DMS153 treated with DMSO at 0.1 percent for 48 hours (cell line): ENCODE data around the gene DDX39B.
A peak's percentile ranks its signal among the peaks of the same experiment; 100 is the strongest.
"Not testable (repeated sequence)": the region's sequence is repeated elsewhere in the genome, so short reads cannot be mapped to it uniquely, and the experiment has no call there.

Source experiments
- DNase-seq: peaks from one replicate; lab custom pipeline; 2025; ENCODE audit not compliant: unreplicated experiment; lab: John Stamatoyannopoulos, UW

Gene DDX39B

GRCh38 chr6:31529329-31530150, 12.3 kb downstream of the DDX39B start:
- no peak for DNase-seq

GRCh38 chr6:31528821-31529328, 12.9 kb downstream of the DDX39B start, which contains the start of gene MCCD1:
Gene MCCD1, plus strand, starts transcription at chr6:31528962. Its CDS starts 53 bp downstream, at chr6:31529015.
- DNase-seq: no peak

DNA sequence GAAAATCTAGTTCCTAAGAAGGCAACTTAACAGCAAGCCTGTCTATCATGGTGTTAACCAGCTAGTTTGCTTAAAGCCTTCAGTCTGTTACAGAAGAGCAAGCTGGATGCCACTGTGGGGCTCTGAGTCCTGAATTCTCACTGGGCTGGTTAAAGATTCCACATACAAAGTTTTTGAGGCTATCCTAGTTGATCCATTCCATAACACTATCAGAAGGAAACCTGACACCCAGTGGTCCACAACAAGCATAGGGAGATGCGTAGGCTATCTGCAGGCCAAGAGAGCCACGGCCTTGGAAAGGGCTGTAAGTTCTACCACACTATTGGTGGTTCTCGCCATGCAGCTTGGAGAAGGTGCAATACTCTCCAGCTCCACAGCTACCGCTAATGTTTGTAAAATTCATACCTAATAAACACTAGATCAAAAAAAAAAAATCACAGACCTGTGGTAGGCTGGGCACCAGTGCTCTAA, 13.5 kb downstream of the DDX39B start:
- no peak for DNase-seq

GRCh38 chr6:31525932-31526591, 15.7 kb downstream of the DDX39B start:
- no peak for DNase-seq

GRCh38 chr6:31525553-31525931, 16.3 kb downstream of the DDX39B start:
- no peak for DNase-seq

DNA sequence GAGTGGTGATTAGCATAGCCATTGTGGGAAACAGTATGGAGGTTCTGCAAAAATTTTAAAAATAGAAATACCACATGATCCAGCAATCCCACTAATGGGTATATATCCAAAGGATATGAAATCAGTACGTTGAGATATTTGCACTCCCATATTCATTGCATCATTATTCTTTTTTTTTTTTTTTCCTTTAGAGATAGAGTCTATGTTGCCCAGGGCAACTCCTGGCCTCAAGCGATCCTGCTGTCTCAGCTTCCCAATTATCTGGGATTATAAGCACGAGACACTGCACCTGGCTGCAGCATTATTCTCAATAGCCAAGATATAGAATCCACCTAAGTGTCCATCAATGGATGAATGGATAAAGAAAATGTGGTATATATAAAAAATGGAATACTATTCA, 20.0 kb downstream of the DDX39B start:
- no peak for DNase-seq

DNA sequence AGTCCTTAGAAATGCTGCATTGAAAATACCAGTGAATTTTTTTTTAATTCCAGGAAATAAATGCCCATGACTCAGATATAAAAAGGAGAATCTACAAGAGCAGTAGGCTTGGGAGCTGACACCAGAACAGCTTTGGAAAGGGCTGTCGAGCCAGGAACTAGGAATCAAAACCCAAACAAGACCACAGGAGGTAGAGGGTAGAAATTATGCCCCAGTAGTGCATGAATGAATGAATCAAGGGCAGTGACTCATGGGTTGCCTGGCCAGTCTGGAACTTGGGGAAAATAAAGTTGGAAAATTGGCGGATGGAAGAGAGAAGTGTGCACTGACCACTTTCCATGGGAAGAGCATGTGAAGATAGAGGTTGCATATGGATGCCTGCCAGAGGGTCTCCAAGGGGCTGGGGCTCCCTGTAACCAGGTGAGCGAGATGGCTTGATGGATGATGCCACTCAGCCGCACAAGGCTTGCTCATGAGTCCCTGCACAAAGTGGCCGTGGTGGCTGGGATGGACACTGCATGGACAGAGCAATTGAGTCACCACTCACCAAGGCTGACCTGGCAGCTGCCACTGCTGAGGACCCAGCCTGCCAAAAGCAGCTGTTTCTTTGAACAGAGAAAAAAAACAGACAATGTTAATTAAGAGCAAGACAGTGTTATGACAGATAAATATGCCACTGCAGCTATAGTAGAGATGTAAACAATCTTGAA, 28.2 kb downstream of the DDX39B start:
- DNase-seq: no peak

DNA sequence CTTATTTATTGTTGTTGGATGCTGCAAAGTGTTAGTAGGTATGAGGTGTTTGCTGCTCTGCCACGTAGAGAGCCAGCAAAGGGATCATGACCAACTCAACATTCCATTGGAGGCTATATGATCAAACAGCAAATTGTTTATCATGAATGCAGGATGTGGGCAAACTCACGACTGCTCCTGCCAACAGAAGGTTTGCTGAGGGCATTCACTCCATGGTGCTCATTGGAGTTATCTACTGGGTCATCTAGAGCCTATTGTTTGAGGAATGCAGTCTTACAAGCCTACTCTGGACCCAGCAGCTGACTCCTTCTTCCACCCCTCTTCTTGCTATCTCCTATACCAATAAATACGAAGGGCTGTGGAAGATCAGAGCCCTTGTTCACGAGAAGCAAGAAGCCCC, 31.8 kb downstream of the DDX39B start:
- no peak for DNase-seq

- DNase-seq: not testable (repeated sequence)
Measured at GRCh38 chr6:31509036-31509435, 32.8 kb downstream of the DDX39B start.

DNA sequence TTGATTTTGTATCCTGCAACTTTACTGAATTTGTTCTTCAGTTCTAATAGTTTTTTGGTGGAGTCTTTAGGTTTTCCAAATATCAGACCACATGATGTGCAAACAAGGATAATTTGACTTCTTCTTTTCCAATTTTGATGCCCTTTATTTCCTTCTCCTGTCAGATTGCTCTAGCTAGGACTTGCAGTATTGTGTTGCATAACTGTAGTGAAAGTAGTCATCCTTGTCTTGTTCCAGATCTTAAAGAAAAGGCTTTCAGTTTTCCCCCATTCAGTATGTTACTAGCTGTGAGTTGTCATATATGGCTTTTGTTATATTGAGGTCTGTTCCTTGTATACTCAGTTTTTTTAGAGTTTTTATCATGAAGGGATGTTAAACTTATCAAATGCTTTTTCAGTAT, 39.2 kb downstream of the DDX39B start:
- DNase-seq: no peak

DNA sequence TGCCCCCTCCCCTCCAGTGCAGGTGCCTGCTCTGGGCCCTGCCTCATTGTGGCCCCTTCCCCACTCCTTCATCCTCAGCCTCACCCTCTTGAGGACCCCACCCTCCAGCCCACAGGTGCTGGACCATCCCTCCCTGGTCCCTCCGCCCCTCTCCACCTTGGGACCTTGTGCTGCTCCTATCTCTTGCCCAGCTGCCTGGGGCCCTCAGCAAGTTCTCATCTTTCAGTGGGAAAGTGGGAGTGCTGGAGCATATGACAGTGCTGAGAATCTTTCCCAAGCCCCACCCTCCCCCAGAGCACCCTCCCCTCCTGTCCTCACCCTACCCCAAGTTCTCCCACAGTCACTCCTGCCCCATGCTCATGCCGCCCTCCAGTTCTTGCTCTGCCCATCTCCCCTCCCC, 42.2 kb downstream of the DDX39B start:
- DNase-seq: not testable (repeated sequence)

GRCh38 chr6:31498748-31499147, 43.1 kb downstream of the DDX39B start:
- DNase-seq: no peak

GRCh38 chr6:31497531-31498476, 44.0 kb downstream of the DDX39B start, which contains the start of gene MICB:
Gene MICB, plus strand, starts transcription at chr6:31498145. Its CDS starts 49 bp downstream, at chr6:31498194.
- peak; percentile 71 for DNase-seq

DNA sequence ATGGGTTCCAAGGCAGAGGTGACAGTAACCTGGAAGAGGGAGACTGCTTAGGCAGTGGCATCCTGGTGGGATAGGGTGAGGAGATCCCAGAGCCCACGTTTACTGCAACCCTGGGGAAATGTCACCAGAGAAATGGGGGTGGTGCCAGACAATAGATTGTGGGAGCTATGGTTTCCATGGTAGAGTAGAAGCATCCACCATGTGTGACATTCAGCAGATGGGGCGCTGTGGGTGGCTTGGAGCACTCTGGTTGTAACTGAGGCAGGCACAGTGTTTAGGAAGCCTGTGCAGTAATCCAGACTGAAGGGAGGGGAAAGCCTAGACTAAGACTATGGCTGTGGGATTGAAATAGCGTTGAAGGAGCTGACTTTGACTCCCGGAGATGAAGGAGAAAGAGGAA, 45.0 kb downstream of the DDX39B start:
- not testable (repeated sequence) for DNase-seq

- no peak for DNase-seq
Measured at GRCh38 chr6:31495580-31495979, 46.2 kb downstream of the DDX39B start.

DNA sequence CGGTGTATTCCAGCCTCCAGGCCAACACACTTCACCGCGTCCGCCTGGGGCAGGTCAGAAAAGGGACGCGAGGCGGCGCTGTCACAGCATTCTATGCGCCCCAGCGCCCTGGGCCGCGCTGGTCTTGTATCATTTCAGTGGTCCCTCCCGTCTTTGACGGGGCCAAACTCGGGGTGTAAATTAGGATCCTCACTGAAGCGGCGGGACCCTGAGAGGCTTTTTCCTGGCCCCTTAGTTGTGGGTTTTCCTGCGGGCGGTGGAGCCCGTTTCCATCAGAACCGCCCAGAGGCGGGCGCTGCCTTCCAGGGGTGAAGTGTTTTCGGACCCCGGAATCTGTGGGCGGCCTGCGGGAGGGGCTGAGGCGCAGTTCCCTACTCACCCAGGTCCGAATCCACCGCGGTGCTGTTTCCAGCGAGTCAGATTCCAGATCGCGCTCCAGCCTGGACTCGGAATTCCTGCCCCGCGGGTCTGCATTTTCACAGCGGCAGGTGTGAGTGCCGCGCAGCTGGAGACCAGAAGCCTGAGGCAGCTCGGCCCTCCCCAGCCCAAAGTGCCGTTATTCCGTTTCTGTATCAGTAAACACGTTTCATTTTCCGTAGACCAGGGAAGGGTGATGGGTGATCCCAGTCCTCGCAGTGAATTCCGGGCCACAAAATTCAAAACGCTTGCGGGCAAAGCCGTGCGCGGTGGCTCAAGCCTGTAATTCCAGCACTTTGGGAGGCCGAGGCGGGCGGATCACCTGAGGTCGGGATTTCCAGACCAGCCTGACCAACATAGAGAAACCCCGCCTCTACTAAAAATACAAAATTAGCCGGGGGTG, 47.7 kb downstream of the DDX39B start:
- DNase-seq: peak; percentile 64

DNA sequence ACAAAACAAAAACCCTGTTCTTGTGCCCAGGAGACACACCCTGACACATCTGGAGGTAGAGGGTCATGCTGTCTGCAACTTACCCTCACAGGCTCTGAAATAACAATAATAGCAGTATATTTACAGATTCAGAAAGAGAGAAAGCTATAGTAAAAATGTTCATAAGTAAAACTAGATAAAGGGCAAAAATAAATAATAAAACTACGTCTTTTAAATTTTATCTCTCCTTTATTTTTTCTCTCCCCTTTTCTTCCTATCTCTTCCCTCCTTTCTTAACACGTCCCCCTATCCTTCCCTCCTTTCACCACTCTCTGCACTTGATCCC, 48.3 kb downstream of the DDX39B start:
- not testable (repeated sequence) for DNase-seq

DNA sequence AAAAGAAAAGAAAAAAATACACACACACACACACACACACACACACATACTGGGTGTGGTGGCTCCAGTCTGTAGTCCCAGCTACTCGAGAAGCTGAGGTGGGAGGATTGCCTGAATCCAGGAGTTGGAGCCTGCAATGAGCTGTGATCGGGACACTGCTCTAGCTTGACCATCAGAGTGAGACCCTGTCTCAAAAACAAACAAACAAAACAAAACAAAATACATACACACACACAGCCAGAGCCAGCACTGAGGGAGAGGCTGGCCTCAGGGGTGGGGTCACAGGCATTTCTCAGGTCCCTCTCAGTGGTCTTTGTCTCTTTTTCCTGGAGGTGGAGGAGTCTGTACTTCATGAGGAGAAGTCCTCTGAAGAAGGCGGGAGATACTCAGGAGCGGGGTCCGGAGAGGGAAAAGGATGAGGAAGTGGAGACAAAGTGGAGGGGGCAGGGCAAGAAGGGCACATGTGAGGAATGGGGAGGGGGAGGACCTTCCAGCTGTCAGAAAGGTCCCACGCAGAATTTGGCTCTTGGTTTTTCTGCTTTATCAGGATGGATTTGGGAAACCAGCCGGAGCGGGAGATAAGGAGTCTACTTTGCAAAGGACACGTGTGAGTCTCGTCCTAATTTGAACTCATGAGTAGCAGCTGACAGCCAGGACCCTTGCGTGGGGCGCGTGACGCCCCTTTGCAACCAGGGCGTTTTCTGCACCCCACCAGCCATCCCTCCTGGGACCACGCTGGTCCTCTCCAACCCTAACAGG, 51.5 kb downstream of the DDX39B start:
- DNase-seq: no peak

- no peak for DNase-seq
Measured at GRCh38 chr6:31489086-31489485, 52.7 kb downstream of the DDX39B start.
